ENCODE measurements around the gene SYT7.

The SYT7 gene

DNA sequence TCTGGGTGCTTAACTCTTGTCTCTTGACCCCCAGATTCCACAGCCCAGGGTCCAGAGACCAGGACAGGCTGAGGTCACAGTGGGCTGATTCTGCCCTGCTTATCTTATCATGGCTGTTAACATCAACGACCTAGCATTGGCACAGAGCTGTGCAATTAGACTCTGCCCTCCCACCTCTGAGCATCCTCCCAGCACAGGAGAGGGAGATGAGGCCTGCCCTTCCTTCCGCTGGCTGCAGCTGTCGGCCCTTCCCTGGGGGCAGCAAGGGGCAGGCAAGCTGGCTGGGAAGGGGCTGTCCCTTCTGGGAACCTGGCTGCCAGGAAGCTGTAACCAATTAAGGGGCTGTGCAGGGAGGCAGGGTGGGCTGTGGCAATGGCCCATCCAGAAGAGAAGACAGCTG is 49.8 kb downstream of the SYT7 start:
- H3K27ac ChIP-seq: no peak overlapping the region

DNA sequence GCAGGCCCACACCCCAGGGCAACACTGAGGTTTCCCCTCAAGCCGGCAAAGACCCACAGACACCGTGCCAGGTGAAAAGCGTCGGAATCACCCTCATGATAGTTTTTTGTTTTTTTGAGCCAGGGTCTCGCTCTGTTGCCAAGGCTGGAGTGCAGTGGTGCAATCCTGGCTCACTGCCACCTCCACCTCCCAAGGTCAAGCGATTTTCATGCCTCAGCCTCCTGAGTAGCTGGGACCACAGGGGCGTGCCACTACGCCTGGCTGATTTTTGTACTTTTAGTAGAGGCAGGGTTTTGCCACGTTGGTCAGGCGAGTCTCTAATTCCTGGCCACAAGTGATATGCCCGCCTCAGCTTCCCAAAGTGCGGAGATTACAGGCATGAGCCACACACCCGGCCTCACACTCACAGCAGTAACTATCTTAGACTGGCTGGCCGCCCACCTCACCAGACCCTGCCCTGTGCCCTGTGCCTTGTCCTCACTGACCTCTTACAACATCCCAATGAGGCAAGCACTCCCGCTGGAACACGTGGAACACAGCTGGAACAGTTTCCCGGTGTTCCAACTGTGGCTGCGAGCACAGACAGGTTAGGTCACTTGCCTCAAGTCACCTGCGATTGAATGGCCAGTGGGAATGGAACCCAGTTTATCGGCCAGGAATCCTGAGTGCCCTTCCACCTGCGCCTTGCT is 51.2 kb downstream of the SYT7 start:
- no peak overlapping the region for H3K4me3 ChIP-seq
- no peak for DNase-seq (ENCODE audit: low read depth, low spot score)
- H3K27ac ChIP-seq: no peak overlapping the region
- no peaks in the 10 kb centered on the region for H3K9me3 ChIP-seq (ENCODE audit: low read depth, low read length)
- H3K36me3 ChIP-seq (ENCODE audit: insufficient read depth, low read length): no peaks in the 10 kb centered on the region
- no peak overlapping the region for H3K9ac ChIP-seq (ENCODE audit: insufficient read length)
- TF ChIP-seq FOXP2 (optimal IDR thresholded peaks at IDR 0.05; ENCODE audit: control extremely low read depth, extremely low read length, insufficient read depth) (no peak), EZH2 (IDR thresholded peaks at IDR 0.05) (no peak), POLR2AphosphoS5 (IDR thresholded peaks at IDR 0.05; ENCODE audit: borderline replicate concordance, low read depth, low read length) (no peak)

More for the DNA sequence above, 49.8 kb downstream of the SYT7 start:
- Histone ChIP-seq H3K4me3 (no peak overlapping the region), H3K36me3 (ENCODE audit: insufficient read depth, low read length) (no peaks in the 10 kb centered on the region), H3K9ac (ENCODE audit: insufficient read length) (no peak overlapping the region), H3K9me3 (ENCODE audit: low read depth, low read length) (no peaks in the 10 kb centered on the region)
- DNase-seq (ENCODE audit: low read depth, low spot score): no peak
- TF ChIP-seq EZH2 (IDR thresholded peaks at IDR 0.05) (no peak), FOXP2 (optimal IDR thresholded peaks at IDR 0.05; ENCODE audit: control extremely low read depth, extremely low read length, insufficient read depth) (no peak), POLR2AphosphoS5 (IDR thresholded peaks at IDR 0.05; ENCODE audit: borderline replicate concordance, low read depth, low read length) (no peak)

DNA sequence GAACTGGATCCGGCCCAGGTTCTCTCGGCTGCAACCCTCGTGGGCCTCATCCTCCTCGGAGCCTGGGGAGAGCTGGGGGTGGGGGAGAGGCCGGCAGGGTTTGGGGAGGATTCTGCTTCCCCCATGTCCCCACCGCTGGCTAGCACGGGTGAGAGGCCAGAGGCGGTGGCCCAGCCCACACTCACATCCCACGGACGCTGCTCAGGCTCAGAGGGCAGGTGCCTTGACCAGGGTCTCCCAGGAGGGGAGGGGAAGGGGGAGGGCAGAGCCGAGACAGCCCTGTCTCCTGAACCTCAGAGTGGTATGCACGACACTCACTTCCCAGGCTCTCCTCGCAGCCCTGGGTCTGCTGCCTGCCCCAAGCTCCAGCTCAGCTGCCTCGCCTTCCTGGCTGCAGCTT is 52.8 kb downstream of the SYT7 start:
- TF ChIP-seq EZH2 (IDR thresholded peaks at IDR 0.05): no peak
- TF ChIP-seq POLR2AphosphoS5 (IDR thresholded peaks at IDR 0.05; ENCODE audit: borderline replicate concordance, low read depth, low read length): no peak
- TF ChIP-seq FOXP2 (optimal IDR thresholded peaks at IDR 0.05; ENCODE audit: control extremely low read depth, extremely low read length, insufficient read depth): no peak
- no peak for DNase-seq (ENCODE audit: low read depth, low spot score)
- H3K9ac ChIP-seq (ENCODE audit: insufficient read length): no peak overlapping the region

GRCh38 chr11:61526956-61527731 is 53.7 kb downstream of the SYT7 start:
- no peaks in the 10 kb centered on the region for H3K9me3 ChIP-seq (ENCODE audit: low read depth, low read length)
- no peak for DNase-seq (ENCODE audit: low read depth, low spot score)
- H3K36me3 ChIP-seq (ENCODE audit: insufficient read depth, low read length): no peaks in the 10 kb centered on the region
- H3K27ac ChIP-seq: no peak overlapping the region
- no peak overlapping the region for H3K4me3 ChIP-seq
- TF ChIP-seq FOXP2 (optimal IDR thresholded peaks at IDR 0.05; ENCODE audit: control extremely low read depth, extremely low read length, insufficient read depth): no peak
- TF ChIP-seq POLR2AphosphoS5 (IDR thresholded peaks at IDR 0.05; ENCODE audit: borderline replicate concordance, low read depth, low read length): no peak
- no peak for TF ChIP-seq EZH2 (IDR thresholded peaks at IDR 0.05)
- no peak overlapping the region for H3K9ac ChIP-seq (ENCODE audit: insufficient read length)

More for the DNA sequence above, 52.8 kb downstream of the SYT7 start:
- Histone ChIP-seq H3K9me3 (ENCODE audit: low read depth, low read length) (no peaks in the 10 kb centered on the region), H3K27ac (no peak overlapping the region), H3K4me3 (no peak overlapping the region), H3K36me3 (ENCODE audit: insufficient read depth, low read length) (no peaks in the 10 kb centered on the region)

- no peaks in the 10 kb centered on the region for H3K36me3 ChIP-seq (ENCODE audit: insufficient read depth, low read length)
- H3K9me3 ChIP-seq (ENCODE audit: low read depth, low read length): no peaks in the 10 kb centered on the region
- H3K4me3 ChIP-seq: no peak overlapping the region
- H3K9ac ChIP-seq (ENCODE audit: insufficient read length): no peak overlapping the region
- DNase-seq (ENCODE audit: low read depth, low spot score): no peak
- no peak overlapping the region for H3K27ac ChIP-seq
- TF ChIP-seq FOXP2 (optimal IDR thresholded peaks at IDR 0.05; ENCODE audit: control extremely low read depth, extremely low read length, insufficient read depth) (no peak), POLR2AphosphoS5 (IDR thresholded peaks at IDR 0.05; ENCODE audit: borderline replicate concordance, low read depth, low read length) (no peak), EZH2 (IDR thresholded peaks at IDR 0.05) (no peak)
These were observed 54.6 kb downstream of the SYT7 start for GRCh38 chr11:61526229-61526628.

- no peak for DNase-seq (ENCODE audit: low read depth, low spot score)
These were observed 55.8 kb downstream of the SYT7 start for GRCh38 chr11:61524963-61525587.

GRCh38 chr11:61524446-61524845 is 56.4 kb downstream of the SYT7 start:
- no peak for TF ChIP-seq FOXP2 (optimal IDR thresholded peaks at IDR 0.05; ENCODE audit: control extremely low read depth, extremely low read length, insufficient read depth)
- no peak for TF ChIP-seq POLR2AphosphoS5 (IDR thresholded peaks at IDR 0.05; ENCODE audit: borderline replicate concordance, low read depth, low read length)
- no peak for TF ChIP-seq EZH2 (IDR thresholded peaks at IDR 0.05)
- Histone ChIP-seq H3K9ac (ENCODE audit: insufficient read length) (no peak overlapping the region), H3K9me3 (ENCODE audit: low read depth, low read length) (no peaks in the 10 kb centered on the region), H3K36me3 (ENCODE audit: insufficient read depth, low read length) (no peaks in the 10 kb centered on the region), H3K4me3 (no peak overlapping the region), H3K27ac (no peak overlapping the region)
- DNase-seq (ENCODE audit: low read depth, low spot score): no peak

More at GRCh38 chr11:61524963-61525587, 55.8 kb downstream of the SYT7 start:
- Histone ChIP-seq H3K9ac (ENCODE audit: insufficient read length) (no peak overlapping the region), H3K27ac (no peak overlapping the region), H3K4me3 (no peak overlapping the region), H3K36me3 (ENCODE audit: insufficient read depth, low read length) (no peaks in the 10 kb centered on the region), H3K9me3 (ENCODE audit: low read depth, low read length) (no peaks in the 10 kb centered on the region)
- TF ChIP-seq POLR2AphosphoS5 (IDR thresholded peaks at IDR 0.05; ENCODE audit: borderline replicate concordance, low read depth, low read length): no peak
- no peak for TF ChIP-seq FOXP2 (optimal IDR thresholded peaks at IDR 0.05; ENCODE audit: control extremely low read depth, extremely low read length, insufficient read depth)
- no peak for TF ChIP-seq EZH2 (IDR thresholded peaks at IDR 0.05)

- Histone ChIP-seq H3K27ac (no peak overlapping the region), H3K36me3 (ENCODE audit: insufficient read depth, low read length) (no peaks in the 10 kb centered on the region), H3K4me3 (no peak overlapping the region), H3K9me3 (ENCODE audit: low read depth, low read length) (no peaks in the 10 kb centered on the region), H3K9ac (ENCODE audit: insufficient read length) (no peak overlapping the region)
- no peak for DNase-seq (ENCODE audit: low read depth, low spot score)
- no peak for TF ChIP-seq FOXP2 (optimal IDR thresholded peaks at IDR 0.05; ENCODE audit: control extremely low read depth, extremely low read length, insufficient read depth)
- no peak for TF ChIP-seq POLR2AphosphoS5 (IDR thresholded peaks at IDR 0.05; ENCODE audit: borderline replicate concordance, low read depth, low read length)
- TF ChIP-seq EZH2 (IDR thresholded peaks at IDR 0.05): no peak
These were observed 58.0 kb downstream of the SYT7 start for GRCh38 chr11:61522881-61523280.
